NOMO-1 treated with DMSO at 0.1 percent for 48 hours (cell line): ENCODE results near the gene OR10H2.
"Not testable (repeated sequence)": the region's sequence is repeated elsewhere in the genome, so short reads cannot be mapped to it uniquely, and the experiment has no call there.

Source experiments
- DNase-seq: peaks from one replicate; lab custom pipeline; 2025; ENCODE audit not compliant: unreplicated experiment; lab: John Stamatoyannopoulos, UW

Gene OR10H2

GRCh38 chr19:15759962-15760565 lies 32.2 kb downstream of the OR10H2 start:
- DNase-seq, result no peak

GRCh38 chr19:15769586-15769985 lies 41.8 kb downstream of the OR10H2 start:
- DNase-seq, result no peak

- not testable (repeated sequence) for DNase-seq
Measured at GRCh38 chr19:15774159-15774558, 46.3 kb downstream of the OR10H2 start.

- no peak for DNase-seq
Measured at GRCh38 chr19:15775249-15775648, 47.4 kb downstream of the OR10H2 start.

GRCh38 chr19:15776264-15776663 lies 48.4 kb downstream of the OR10H2 start:
- DNase-seq, result no peak

GRCh38 chr19:15776991-15777970 lies 49.5 kb downstream of the OR10H2 start:
- DNase-seq, result no peak
